ENCODE data around the gene TRAF2. TPM values are rescaled to one million over a fixed set of nuclear protein-coding genes. Genes with fewer than 3 reads are reported as not detected.
A peak's percentile ranks its signal among the peaks of the same experiment; 100 is the strongest.

The TRAF2 gene
- total RNA-seq, 1 donor from 2014 or later: 21.7 TPM

DNA sequence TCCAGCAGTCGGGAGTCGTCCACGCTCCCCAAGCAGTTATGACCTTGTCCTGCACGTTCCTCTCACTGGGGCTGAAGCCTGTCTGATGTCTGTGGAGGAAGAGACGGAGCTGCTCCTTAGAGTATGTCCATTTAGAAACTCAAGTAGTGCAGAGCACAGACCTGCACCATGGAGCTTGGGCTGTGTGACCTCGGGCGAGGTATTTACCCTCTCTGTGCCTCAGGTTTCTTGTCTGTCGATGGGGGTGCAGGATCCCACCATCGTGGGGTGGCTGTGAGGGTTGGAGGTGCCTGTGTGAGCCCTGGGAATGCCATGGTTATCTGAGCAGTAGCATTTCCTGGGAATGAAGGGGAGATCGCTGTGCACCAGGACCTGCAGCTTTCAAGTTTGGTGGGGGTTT, 14.2 kb downstream of the TRAF2 start:
- Mint-ChIP-seq H3K27ac (ENCODE audit: unreplicated experiment) (no peak overlapping the region), H3K4me3 (ENCODE audit: unreplicated experiment) (peak overlapping the region; percentile 53)

DNA sequence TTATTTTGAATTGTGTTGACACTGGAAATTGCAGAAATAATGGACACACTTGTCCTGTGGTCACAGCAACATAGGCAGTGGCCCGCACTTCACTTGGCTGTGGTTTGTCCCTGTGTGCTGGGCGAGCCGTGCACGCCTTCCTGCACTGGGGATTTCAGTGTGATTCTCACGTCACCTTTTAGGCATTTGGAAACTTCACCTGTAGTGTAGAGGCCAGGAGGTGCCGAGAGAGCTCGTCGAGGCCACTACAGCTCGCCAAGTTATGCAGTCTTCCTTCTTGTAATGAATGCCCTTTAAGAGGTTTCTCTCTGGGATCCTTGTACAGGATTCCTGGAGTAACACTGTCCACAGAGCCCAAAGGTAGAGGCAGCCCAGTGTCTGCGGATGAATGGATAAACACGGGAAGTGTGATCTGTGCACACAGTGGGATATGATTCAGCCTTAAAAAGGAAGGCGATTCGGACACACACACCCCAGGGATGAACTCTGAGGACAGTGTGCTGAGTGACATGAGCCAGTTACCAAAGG, 14.7 kb downstream of the TRAF2 start:
- DNase-seq (ENCODE audit: low spot score): no peak
- H3K27me3 Mint-ChIP-seq (ENCODE audit: unreplicated experiment): peaks cover 4% of the 10 kb centered on the region
- no peaks in the 10 kb centered on the region for H3K9me3 Mint-ChIP-seq (ENCODE audit: unreplicated experiment)
- no peak overlapping the region for H3K4me3 Mint-ChIP-seq (ENCODE audit: unreplicated experiment)
- H3K4me1 Mint-ChIP-seq (ENCODE audit: unreplicated experiment): peaks cover 7% of the 10 kb centered on the region
- peaks cover 30% of the 10 kb centered on the region for H3K36me3 Mint-ChIP-seq (ENCODE audit: low read depth, unreplicated experiment)
- TF ChIP-seq, protein P1, sequence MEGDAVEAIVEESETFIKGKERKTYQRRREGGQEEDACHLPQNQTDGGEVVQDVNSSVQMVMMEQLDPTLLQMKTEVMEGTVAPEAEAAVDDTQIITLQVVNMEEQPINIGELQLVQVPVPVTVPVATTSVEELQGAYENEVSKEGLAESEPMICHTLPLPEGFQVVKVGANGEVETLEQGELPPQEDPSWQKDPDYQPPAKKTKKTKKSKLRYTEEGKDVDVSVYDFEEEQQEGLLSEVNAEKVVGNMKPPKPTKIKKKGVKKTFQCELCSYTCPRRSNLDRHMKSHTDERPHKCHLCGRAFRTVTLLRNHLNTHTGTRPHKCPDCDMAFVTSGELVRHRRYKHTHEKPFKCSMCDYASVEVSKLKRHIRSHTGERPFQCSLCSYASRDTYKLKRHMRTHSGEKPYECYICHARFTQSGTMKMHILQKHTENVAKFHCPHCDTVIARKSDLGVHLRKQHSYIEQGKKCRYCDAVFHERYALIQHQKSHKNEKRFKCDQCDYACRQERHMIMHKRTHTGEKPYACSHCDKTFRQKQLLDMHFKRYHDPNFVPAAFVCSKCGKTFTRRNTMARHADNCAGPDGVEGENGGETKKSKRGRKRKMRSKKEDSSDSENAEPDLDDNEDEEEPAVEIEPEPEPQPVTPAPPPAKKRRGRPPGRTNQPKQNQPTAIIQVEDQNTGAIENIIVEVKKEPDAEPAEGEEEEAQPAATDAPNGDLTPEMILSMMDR (IDR thresholded peaks at IDR 0.05; ENCODE audit: unreplicated experiment): no peak
- no peak overlapping the region for H3K27ac Mint-ChIP-seq (ENCODE audit: unreplicated experiment)

More for the DNA sequence above, 14.2 kb downstream of the TRAF2 start:
- H3K4me1 Mint-ChIP-seq (ENCODE audit: unreplicated experiment): peaks cover 7% of the 10 kb centered on the region
- TF ChIP-seq, protein P1 (IDR thresholded peaks at IDR 0.05; ENCODE audit: unreplicated experiment): no peak
- H3K36me3 Mint-ChIP-seq (ENCODE audit: low read depth, unreplicated experiment): peaks cover 29% of the 10 kb centered on the region
- H3K9me3 Mint-ChIP-seq (ENCODE audit: unreplicated experiment): no peaks in the 10 kb centered on the region
- DNase-seq (ENCODE audit: low spot score): no peak
- H3K27me3 Mint-ChIP-seq (ENCODE audit: unreplicated experiment): peaks cover 4% of the 10 kb centered on the region

DNA sequence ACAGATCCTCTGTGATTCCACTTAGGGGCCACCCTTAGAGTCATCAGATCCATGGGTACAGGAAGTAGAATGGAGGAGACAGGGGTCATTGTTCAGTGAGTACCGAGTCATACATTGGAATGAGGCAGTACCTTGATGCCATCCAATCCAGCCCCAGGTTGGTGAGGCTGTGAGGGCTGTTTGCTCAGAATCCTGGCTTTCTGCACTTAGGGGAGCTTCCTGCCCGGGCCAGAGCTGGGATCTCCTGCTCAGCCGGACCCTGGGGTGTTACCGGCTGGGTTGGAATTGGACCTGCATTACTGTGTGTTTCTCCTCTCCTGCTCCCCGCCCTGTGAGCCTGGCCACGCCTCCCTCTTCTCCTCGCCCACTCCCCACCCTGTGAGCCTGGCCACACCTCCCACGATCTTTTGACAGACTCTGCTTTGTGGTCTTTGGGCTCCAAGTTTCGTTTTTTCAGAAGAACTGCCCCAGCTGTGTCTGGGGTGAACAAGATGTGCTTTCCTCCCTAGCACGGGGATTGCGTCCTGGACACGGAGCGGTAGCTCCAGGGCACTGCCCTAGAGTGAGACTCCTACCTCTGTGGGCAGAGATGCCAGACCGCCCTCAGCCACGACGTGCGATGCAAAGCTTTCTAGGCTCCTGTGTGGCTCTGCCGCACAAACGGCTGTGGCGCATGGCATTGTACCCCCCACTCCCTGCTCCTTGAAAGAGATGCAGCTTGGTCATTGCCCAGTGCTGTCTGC, 15.4 kb downstream of the TRAF2 start:
- TF ChIP-seq, protein P1 (IDR thresholded peaks at IDR 0.05; ENCODE audit: unreplicated experiment): no peak
- Mint-ChIP-seq H3K4me1 (ENCODE audit: unreplicated experiment) (peaks cover 7% of the 10 kb centered on the region), H3K9me3 (ENCODE audit: unreplicated experiment) (no peaks in the 10 kb centered on the region), H3K27ac (ENCODE audit: unreplicated experiment) (no peak overlapping the region), H3K27me3 (ENCODE audit: unreplicated experiment) (peaks cover 6% of the 10 kb centered on the region), H3K36me3 (ENCODE audit: low read depth, unreplicated experiment) (peaks cover 32% of the 10 kb centered on the region), H3K4me3 (ENCODE audit: unreplicated experiment) (no peak overlapping the region)
- no peak for DNase-seq (ENCODE audit: low spot score)

DNA sequence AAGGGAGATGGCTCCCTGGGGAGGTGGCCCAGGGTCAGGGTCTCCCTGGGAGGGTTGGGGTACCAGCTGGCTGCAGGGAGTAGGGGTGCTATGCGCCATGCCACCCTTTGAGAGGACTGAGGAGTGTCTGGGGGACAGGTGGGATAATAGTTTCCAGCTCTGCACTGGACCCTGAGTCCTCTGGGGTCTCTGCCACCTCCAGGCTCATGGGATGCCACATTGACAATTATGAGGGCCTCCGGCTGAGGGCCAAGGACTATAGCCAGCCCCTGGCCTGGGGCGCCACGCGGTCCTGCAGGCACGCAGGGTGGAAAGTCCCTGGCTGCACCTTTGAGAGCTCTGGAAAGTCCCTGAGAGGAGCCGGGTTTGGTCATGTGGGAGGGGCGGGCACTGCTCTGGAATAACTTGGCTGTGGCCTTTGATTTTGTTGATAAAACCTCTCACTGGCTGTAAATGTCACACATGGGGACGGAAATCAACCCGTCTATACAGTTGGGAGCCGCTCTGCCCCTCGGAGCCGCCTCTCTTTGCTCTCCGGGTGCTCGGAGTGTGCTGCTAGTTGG, 16.0 kb downstream of the TRAF2 start:
- H3K27ac Mint-ChIP-seq (ENCODE audit: unreplicated experiment): no peak overlapping the region

More for the DNA sequence above, 16.0 kb downstream of the TRAF2 start:
- TF ChIP-seq, protein P1 (IDR thresholded peaks at IDR 0.05; ENCODE audit: unreplicated experiment): no peak
- peaks cover 3% of the 10 kb centered on the region for H3K4me1 Mint-ChIP-seq (ENCODE audit: unreplicated experiment)
- H3K27me3 Mint-ChIP-seq (ENCODE audit: unreplicated experiment): peaks cover 6% of the 10 kb centered on the region
- no peak for DNase-seq (ENCODE audit: low spot score)
- H3K9me3 Mint-ChIP-seq (ENCODE audit: unreplicated experiment): no peaks in the 10 kb centered on the region
- H3K36me3 Mint-ChIP-seq (ENCODE audit: low read depth, unreplicated experiment): peaks cover 28% of the 10 kb centered on the region
- H3K4me3 Mint-ChIP-seq (ENCODE audit: unreplicated experiment): no peak overlapping the region
